Stimulated activated CD8-positive, alpha-beta memory T cell treated with anti-CD3 and anti-CD28 coated beads, Interleukin-15, amount 100 ng/mL, for 4 hours (primary cell): ENCODE results near the gene AGGF1.
A peak's percentile ranks its signal among the peaks of the same experiment; 100 is the strongest.
"Not testable (repeated sequence)": the region's sequence is repeated elsewhere in the genome, so short reads cannot be mapped to it uniquely, and the experiment has no call there.

ENCODE experiments used
- DNase-seq, 2 donors: peaks; one replicate each; pipeline ENCODE4 v3.0.0-alpha.2; 2020; ENCODE audit warnings: low read depth in 2 of 2

The AGGF1 gene

DNA sequence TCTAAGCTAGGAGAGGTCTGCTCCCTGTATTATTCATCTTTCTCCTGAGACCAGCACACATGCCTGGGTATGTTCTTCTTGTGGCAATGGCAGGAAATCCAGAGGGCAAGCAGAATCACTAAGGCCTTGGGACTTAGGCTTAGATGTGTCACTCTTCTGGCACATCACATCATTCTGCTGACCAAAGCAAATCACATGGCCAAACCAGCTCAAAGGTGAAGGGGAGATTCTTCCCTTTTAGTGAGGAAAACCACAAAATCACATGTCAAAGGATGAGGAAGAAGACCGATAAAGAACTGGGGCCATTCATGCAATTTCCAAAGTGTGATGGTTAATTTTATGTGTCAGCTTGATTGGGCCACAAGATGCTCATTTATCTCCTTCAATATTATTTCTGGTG lies 5.7 kb upstream of the AGGF1 start:
- DNase-seq, result no peak

DNA sequence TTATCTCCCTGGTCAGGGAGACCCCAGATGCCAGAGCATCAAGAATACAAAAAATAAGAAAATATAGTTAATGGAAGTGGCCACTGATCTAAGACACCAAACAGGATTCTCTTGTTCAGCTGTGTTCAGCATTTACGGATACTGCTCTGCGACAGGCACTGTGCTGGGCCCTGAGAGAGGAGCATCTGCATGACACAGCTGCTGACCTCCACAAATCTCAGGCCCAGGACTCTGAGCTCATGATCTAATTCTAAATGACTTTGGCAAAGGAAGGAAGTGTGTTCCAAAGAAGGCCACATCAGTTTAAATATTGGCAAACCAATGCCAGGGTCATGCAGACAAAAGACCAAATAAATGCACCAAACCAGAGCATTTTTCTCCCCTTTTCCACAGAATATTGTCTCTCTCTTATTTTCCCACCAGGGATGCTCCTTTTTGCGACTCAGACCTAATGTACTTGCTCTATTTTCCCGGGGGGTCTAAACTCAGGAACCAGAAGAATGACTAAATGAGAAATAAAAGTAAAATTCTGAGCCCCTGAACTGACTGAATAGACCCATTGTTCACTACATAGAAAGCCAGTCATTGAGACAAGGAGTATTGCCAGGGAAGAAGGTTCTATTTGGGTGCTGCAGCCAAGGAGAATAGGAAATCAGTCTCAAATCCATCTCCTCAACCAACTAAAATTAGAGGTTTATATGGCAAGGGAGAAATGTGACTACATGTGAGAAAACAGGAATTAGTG lies 1.4 kb upstream of the AGGF1 start:
- DNase-seq, result no peak

DNA sequence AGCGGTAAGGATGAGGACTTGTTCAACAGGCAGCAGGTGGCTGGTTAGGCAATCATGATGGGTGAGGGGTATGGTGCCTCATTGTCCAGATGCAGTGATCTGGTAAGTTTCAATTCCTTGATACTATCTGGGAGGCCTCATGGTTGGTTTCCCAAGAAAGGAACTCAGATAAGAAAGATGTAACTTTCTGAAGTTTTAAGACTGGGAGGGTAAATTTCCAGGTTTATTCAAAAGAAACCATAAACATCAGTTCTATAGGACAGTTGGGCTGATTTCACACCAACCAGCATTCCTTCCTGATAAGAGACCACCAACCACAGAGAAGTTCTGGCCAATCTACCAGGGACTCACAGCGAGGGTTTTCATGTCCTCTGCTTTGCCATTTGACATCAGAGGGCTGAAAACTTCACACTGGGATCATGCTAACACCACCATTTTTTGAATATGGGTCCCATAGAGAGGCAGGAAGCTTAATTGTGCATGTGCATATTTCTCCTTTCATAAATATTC lies 773 bp upstream of the AGGF1 start:
- DNase-seq, result no peak

DNA sequence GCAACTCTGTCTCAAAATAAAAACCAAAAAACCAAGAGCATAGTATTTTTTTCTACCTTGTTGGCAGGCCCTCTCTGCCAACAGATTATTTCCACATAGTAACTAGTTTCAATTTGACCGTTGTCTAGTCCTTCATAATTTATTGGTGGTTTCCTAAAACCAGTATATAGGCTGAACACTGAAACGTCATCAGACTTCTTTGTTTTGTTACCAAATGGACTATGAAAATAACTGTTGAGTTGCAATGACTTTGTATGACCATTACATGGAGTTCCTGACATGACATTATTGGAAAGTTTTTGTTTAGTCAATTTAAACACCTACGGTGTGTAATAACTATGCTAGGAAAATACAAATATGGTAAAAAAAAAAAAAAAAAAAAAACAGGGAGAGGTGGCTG lies 1.7 kb downstream of the AGGF1 start:
- no peak for DNase-seq

DNA sequence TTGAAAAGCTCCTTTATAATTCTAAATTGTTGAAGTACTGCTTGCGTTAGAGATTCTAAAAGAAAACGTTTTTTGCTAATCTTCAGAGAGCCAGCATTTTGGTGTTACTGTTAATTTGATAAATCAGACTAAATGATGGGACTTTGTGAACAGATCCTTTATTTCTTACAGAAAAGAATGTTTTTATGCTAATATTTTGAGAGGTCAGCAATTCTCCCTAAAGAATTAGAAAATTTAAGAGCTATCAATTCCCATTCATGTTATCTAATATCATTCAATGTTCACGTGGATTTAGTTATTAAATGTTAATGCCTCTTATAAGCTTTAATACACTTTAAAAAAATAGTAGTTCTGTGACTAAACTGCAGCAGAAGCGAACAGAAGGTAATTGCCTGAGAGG lies 2.4 kb downstream of the AGGF1 start:
- DNase-seq, result no peak

DNA sequence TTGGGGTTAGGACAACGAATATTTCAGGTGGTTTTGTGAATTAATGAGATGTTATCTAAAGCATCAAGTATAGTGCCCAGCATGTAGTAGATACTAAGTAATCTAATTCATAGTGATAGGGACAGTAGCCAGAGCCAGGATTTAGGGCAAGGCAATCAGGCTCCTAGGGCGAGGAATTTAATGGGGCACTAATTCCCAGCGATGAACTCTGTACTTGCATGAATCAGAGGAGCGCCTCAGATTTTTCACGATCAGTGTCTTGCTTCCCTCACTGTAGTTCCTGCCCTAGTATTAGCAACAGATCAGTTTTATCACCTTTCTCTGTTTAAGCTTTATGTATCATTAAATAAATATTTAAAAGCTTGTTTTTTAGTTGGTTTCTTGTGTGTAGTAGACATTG lies 3.1 kb downstream of the AGGF1 start:
- DNase-seq, result no peak

DNA sequence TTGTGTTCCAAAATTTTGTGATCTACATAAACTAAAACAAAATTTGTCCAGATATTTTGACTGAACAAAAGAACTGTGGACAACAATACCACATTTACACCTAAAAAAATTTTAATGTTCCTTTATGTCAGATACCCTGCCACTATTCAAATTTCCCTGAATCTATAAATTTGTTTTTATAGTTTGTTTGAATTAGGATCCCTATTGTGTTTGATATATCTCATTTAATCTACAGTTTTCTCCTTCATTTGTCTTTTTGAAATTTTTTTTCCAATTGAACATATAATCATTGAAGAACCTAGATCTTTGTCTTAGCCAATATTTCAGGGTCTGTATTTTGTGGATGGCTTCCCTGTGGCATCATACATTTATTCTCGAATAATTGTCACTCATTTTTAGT lies 5.7 kb downstream of the AGGF1 start:
- no peak for DNase-seq

DNA sequence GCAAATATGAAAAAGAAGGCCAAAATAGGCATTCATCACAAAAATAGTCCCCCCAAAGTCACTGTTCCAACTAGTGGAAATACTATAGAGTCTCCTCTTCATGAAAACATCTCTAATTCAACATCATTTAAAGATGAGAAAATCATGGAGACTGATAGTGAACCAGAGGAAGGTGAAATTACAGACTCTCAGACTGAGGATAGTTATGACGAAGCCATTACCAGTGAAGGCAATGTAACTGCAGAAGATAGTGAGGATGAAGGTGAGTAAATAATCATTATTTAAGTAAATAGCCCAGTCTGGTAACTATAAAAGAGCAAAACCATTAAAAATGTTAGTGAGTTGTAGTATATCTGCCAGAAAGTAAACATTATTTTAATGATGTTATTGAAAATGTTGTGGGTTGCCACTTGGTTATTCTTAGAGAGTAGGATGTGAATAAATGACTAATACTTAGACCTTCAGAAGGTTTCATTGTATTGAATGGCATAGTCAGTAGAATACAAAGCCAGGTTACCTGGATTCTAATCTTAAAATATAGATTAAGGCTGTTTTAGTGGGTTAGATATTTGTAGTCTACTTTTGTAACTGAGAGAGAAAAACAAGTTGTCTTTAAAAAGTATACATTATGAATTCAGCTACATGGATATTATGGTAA lies 16.3 kb downstream of the AGGF1 start:
- DNase-seq, result no peak

DNA sequence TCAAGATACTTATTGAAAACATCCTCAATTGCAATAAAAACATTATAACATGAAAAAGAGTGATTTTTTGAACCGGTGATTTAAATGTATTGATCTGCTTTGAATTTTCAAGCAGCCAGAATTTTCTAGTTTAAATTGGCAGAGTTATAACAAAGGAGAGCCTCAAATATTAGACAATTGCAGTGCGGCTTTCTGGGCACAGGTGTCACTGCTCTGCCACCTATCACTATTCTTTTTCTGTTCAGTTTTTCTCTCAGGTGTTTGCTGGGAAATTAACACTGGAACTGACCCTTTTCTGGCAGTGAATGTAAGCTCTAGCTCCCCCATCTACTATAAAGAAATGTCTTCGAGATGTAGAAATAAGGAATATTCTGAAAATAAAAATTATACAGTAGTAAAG lies 33.8 kb downstream of the AGGF1 start:
- no peak for DNase-seq

DNA sequence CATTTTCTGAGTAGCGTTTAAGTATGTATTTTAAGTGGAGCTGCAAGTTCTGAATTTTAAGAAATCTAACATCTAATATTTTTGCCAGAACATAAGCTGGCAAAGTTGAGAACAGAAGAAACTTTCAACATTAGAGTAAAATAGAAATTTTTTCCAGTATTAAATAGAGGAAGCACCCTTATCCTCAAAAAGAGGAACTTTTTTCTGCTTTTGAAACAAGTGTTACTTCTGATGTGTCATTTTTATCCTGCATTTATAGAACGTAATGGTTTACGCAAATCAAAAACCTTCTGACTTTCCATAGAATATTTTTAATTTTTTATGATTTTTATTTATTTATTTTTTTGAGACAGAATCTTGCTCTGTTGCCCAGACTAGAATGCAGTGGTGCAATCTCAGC lies 35.1 kb downstream of the AGGF1 start:
- DNase-seq, result no peak

DNA sequence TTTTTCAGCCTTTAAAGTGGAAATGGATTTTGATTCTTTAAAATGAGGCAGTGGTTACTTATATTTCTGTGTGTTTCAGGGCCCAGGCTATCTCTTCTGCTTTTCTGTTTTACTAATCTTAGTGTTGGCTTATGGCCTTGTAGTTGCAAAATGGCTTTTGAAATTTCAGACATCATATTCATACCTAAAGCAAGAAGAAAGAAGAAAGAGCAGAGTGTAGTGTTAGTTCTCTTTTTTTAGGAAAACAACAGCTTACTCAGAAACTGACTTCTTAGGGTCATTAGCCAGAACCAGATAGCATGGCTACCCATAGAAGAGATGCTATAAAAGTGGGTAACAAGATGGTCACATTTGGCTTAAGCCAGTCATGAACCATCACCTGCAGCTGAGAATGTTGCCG lies 36.0 kb downstream of the AGGF1 start:
- no peak for DNase-seq

DNA sequence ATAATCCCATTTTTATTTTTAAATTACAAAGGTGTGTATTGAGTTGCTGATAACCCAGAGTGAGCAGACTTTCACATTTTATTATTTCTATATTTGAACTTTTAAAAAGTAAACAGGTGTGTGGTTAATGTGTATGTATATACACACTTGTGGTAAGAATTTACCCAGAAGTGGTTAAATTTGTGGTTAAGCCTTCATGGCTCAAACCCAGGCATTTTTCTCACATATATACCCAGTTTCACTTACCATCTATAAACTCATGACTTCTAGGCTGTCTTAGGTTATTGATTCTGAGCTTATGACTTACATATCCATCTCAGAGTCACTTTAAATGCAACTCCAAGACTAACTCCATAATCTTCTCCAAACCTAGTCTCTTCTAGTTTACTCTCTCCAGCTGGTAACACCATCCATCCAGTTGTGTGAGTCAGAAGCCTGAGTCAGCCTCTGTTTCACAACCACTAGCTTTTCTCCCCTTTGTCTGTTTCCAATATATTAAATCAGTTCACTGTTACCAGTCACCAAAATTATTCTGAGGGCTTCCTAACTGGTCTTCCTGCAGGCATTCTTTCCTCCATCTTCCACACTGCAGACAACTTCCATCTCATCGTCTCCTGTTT lies 36.7 kb downstream of the AGGF1 start:
- no peak for DNase-seq

DNA sequence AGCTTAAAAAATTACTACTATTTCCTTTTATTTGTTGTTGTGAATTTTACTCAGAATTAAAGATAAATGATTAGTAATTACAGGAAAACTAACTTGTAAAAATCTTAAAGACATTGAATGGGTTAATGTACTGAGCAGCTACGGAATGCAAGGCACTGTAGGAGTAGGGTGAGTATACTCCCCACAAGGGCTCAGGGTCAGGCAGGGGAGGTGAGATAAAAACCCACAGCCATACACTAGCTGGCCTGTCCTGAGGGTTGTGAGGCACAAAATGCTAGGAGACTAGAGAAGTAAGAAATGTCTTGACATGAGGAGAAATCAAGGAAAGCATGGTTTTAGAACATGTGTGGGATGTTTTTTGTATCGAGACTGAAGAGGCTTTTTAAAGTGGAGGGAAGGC lies 43.5 kb downstream of the AGGF1 start:
- DNase-seq, result no peak

DNA sequence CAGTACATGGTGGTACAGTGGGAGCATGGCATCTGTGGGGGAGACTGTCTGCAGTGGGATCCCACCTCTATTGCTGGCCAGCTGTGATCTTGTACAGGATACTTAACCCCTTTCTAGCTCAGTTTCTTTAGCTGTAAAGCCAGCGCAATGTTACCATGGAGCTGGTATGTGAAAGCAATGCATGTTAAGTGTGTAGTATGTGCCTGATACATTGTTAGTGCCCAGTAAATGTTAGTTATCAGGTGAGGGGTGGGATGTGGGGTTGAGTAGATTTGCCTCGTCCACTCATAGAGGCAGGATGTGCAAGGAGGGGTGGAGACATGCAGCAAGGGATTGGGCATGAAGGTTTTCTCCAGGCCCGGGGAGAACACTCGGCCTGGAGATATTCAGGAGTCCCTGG lies 44.5 kb downstream of the AGGF1 start:
- DNase-seq, result no peak

DNA sequence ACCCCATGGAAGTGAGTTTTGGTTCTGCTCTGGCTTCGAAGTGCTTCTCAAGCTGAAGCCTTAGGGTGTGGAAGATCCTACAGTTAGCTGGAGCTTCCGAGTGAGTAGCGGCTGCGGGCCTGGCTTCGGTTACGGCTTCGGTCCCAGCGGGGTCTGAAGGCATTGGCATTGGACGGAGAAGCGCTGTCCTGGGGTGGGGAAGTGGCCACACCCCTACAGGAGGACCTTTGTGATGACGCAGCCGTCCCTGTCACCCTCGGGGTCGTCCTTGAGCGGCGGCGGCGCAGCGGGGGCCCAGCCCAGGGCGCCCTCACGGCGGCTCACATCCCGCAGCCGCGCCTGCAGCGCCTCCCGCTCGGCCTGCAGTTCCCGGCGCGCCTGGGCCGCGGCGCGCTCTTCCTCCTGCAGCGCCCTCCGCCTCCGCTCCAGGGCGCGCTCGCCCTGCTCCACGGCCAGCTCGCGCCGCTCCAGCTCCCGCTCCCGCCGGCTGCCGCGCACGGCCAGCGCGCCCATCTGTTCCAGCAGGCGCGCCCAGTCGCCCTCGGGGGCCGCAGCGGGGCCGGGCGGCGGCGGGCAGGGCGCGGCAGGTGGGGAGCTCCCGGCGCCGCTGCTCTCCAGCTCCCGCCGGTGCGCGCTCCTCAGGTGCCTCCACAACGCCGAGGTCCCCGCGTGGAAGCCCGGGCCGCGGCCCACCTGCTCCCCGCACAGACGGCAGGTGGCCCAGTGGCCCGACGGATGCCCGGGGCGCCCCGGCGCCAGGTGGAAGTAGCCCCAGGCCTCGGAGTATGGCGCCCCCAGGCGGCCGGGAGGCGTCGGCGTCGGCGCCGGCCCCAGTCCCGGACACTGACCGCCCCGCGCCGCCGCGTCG lies 47.0 kb downstream of the AGGF1 start:
- peak; percentile 9 to 13 for DNase-seq

DNA sequence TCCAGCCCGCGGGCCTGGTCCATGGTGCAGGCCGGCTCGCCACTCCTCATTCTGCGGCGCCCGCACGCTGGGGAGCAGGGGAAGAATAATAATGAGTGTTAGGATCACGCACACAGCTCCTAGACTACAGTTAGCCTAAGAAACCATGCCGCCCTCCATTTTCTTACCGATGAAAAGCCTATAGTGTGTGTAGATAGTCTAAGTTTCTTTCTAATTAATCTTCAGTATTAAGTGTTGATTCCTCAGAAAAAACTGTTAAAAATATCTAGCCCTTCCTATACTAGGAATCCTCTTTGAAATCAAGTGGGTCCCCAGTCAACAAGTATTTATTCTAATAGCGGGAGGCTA lies 47.6 kb downstream of the AGGF1 start:
- no peak for DNase-seq

DNA sequence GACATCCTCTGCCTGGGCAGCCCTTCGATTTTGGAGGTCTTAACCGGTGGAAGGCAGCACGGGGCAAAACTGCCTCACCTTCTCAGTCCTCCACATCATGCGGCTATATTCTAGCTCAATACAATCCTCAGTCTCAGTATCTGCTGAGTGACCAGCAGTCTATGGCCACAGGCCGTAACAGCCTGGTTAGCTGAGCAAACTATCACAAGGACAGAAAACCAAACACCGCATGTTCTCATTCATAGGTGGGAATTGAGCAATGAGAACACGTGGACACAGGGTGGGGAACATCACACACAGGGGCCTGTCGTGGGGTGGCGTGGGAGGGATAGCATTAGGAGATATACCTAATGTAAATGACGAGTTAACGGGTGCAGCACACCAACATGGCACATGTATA lies 50.3 kb downstream of the AGGF1 start:
- DNase-seq, result not testable (repeated sequence)

DNA sequence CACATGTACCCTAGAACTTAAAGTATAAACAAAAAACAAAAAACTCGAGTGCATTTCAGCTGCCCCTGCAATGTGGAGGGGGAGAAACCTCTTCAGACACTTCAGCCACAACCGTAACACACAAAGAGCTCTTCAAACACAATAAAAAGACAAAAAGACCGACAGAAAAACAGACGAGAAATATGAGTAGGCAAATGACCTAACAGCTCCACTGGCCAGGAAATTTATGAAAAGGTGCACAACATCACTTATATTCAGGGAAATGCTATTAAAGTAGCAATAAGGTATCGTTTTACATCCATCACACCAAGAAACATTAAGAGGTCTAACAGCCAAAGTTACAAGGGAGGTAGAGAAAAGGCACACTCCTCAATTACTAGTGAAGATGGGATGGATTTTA lies 50.7 kb downstream of the AGGF1 start:
- no peak for DNase-seq

DNA sequence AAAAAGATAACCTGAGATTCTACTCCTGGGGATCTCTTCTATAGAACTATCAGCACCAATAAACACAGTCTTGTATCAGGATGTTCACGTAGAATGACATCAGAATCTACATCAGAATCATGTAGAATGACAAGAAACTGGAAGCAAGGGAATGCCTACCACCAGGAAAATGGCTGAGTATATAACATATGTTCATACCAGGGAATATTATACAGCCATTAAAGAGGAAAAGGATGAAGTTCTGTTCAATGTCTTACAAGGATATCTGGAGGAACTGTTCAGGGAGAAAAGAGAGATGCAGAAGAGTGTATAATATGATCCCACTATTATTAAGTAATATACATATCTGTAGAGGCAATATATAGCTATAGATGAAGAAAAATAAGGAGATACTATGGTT lies 52.1 kb downstream of the AGGF1 start:
- DNase-seq, result no peak

DNA sequence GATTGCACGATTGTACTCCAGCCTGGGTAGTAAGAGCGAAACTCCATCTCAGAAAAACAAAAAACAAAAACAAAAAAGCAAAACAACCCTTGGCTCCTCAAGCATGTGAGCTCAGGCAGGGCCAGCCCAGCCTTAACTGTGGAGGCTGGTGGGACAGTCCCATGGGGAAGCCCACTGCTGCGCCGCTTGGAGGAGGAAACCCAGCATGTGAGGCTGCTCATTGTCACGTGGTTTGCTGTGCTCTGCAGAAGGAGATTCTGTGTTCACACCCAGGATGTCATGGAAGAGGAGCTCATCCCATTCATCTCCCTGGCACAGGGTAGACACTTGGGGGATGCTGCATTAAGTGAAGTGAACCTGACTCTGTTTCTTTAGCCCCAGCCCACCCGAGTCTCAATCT lies 52.9 kb downstream of the AGGF1 start:
- no peak for DNase-seq

DNA sequence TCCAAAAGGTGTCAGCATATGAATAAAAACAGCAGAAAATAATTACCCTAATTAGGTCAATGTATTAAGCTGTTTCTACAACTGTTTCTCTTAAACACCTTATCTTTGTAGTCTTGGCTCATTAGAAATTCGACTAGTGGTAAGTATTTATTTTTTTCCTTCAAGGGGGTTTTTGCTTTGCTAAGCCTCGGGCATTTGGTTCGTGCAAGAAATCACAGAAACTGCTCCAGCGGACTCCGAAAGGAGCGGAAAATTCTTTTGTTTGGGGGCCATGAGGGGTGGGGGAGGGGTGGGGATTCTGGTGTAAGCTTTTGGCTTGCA lies 56.1 kb downstream of the AGGF1 start:
- no peak for DNase-seq

DNA sequence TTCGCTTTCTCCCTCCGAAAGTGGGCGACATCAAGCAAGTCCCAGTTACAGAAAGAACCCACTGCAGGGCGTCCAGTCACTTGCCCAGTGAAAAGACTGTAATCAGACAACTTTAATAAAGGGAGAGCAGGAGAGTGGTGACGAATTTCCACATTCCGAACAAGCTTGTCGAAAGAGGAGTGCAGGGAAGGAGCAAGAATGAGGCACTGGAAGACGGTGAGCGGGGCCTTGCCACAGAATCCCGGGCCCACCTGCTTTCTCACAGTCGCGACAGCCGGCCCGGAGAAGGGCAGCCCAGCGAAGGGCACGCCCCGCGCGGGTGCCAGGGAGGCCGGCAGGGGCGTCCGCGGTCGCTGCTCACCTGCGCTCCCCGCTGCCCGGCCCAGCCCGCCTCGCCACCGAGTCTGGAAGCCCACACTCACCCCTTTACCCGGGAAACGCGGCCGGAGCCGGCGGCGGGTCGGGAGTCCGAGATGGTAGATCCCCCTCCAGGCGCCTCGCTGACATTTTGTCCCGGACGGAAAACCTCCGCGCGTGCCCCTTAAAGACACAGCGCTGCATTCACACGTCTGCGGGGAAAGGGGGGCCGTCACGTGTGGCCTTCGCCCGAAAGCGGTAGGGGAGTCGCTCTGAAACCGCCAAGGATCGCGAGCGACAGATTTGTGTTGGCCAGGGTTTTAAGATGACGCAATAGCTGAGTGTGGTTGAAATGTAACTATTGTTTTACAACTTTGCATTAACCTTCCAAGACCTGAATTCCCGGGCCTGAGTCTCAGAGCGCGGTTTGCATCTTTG lies 56.7 kb downstream of the AGGF1 start, which contains the start of gene ZBED3:
Gene ZBED3, minus strand, starts transcription at position 597 of the 795 bp plus-strand sequence. CDS start 9,407 bp downstream, outside the sequence.
- DNase-seq, result peak; percentile 31 to 32
